ENCODE measurements around the gene LHFPL6.

The LHFPL6 gene

GRCh38 chr13:39410096-39410901 lies 192.7 kb downstream of the LHFPL6 start:
- DNase-seq: no peak

DNA sequence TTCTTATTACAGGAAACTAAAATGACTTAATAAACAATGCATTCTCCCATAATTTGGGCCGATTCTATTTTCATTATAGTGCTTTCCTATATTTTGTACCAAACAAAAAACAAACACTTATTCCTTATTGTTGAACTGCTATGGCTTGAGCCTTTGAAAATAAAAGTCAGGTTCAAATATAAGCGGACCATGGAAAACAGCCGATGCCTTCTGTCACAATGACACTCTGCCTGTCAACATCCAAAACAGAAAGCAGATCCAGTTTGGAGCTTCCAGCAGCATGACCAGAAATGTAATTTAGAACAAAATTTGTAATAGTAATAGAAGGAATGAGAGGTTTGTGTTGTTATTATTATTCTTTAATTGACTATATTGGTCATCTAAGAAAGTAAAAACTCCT lies 194.5 kb downstream of the LHFPL6 start:
- no peak for DNase-seq

- no peak for DNase-seq
Observed at GRCh38 chr13:39407786-39408185, 195.2 kb downstream of the LHFPL6 start.

DNA sequence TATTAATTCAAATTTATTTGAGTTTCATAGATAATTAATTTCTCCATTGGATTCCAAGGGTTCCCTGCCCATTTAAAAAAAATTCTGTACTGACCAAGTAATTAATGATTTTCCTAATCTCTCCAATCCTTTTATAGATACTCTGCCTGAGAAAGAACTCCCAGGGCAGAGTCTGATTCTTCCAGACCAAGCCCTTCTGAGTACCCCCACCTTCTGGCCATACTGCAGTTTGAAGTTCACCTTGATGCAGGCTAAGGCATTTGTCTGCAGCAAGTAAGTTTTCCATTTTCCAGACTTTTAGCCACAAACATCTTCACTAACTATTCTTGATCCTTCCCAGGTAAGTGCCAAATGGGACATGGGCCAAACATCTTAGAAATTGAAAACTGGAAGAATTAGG lies 195.9 kb downstream of the LHFPL6 start:
- DNase-seq: no peak

DNA sequence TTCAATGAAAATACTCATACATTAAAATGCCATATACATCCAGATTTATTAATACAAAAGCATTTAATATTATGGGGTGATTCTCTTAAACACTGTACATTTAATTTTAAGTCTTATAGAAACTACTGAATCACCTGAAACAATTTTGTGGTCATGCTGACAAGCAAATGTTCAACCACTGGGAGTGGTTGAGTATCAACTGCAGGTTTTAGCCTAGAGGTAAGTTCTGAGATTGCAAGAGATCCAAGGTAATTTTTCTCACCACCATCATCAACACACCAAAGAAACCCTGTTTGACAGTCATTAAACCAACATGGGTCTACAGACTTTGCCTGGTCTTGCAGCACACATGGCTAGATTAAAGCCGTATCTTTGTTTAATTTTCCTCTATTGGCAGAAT lies 196.3 kb downstream of the LHFPL6 start:
- DNase-seq: no peak

GRCh38 chr13:39405596-39406205 lies 197.3 kb downstream of the LHFPL6 start:
- DNase-seq: no peak

- DNase-seq: no peak
Observed at GRCh38 chr13:39405107-39405506, 197.9 kb downstream of the LHFPL6 start.

DNA sequence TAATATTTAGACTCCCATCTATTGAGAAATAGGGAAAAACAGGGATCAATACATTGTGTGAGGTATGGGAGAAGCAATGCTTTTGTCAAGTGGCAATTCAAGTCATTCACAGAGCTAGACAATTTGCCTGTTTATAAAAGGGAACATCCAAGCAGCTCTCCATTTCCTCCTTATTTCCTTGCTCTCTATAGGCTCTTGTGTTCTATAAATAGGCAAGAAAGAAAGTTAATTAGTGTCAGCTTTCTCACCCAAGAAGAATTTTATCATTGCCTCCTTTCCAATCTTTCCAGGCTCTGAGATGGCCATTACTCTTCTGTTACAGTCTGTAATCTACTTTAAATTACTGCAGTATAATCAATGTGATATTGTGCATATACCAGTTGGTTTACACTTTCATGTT lies 199.9 kb downstream of the LHFPL6 start:
- no peak for DNase-seq

GRCh38 chr13:39402221-39402970 lies 200.6 kb downstream of the LHFPL6 start:
- DNase-seq: no peak

DNA sequence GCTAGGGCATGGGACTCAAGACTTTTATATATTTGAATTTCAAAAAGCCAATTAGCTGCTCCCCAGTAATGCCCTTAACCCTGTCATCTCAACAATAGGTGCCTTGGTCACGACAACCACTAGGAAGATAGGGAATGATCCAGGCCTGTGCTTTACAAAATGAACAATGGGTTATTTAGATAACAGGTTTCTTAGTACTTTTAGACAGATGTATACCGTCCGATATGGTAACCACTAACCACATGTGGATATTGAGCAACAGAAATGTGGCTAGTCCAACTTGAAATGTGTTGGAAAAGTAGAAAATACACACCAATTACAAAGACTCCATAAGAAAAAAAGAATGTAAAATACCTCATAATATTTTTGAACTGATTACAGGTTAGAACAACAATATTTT lies 201.2 kb downstream of the LHFPL6 start:
- no peak for DNase-seq

- no peak for DNase-seq
Observed at GRCh38 chr13:39401046-39401705, 201.8 kb downstream of the LHFPL6 start.

DNA sequence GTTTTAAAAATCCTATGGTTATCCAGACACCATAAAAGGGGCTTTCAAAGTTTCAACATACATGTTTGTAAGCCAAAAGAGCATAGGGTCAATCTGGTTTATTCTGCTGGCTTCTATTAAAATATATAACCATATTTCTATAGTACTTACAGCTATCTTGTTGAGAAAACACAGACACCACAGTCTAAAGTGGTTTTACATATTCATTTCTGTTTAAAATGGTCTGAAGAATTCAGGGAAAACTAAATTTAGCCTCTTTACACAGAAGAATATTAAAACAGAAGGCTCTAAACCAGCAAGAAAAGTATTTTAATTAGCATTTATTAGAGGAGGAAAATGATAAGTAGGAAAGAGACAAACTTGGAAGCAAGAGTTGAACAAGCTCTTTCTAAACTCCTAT lies 203.9 kb downstream of the LHFPL6 start:
- DNase-seq: no peak

GRCh38 chr13:39397896-39398265 lies 205.1 kb downstream of the LHFPL6 start:
- DNase-seq: no peak

GRCh38 chr13:39397226-39397895 lies 205.6 kb downstream of the LHFPL6 start:
- DNase-seq: no peak

GRCh38 chr13:39394796-39395678 lies 208.0 kb downstream of the LHFPL6 start:
- no peak for DNase-seq

DNA sequence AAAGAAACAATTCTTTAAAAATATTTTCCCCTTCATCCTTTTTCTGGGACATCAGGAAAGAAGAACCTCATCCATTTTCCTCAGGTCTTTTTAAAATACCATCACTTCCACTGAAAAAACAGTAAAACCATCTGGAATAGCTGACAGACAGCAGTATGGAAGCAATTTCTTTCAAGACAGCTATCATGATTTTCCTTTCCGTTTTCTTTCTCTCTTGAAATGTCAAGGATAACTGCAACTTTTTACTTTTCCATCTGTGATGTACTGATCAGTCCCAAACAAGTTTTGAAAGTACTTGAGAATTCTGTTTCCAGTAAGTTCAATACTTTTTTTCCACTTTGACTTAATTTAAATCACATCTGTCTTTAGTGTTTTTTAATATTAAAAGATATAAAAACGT lies 211.2 kb downstream of the LHFPL6 start:
- DNase-seq: no peak

- DNase-seq: no peak
Observed at GRCh38 chr13:39389013-39389412, 214.0 kb downstream of the LHFPL6 start.

GRCh38 chr13:39385621-39386231 lies 217.3 kb downstream of the LHFPL6 start:
- no peak for DNase-seq

- no peak for DNase-seq
Observed at GRCh38 chr13:39385154-39385553, 217.8 kb downstream of the LHFPL6 start.

GRCh38 chr13:39381456-39381855 lies 221.5 kb downstream of the LHFPL6 start:
- no peak for DNase-seq

Data from activated CD4-positive, alpha-beta T cell treated with anti-CD3 and anti-CD28 coated beads, Interleukin-2, amount 50 U/mL, for 4 hours (primary cell).